ENCODE data around the gene DCLK1.

DNA sequence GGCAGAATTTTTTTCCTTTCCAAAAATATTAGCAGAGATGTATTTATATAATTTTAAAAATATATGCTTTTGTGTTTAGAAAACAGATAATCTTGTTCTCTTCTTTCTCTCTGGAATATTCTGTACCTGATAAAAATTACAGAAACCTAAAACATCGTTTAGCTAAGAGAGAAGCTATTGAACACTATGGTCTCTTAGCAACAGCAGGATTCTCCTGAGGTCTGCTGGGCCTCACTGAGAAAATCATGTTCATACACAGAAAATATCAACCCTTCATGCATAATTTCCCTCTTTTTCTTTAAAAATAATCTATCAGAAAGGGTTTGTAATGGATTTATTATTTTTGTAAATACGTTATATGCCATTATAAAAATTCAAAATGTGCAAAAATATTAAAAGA, 242.2 kb downstream of the DCLK1 start:
- TF ChIP-seq POLR2AphosphoS5 (IDR thresholded peaks at IDR 0.05): no peak
- TF ChIP-seq, protein P1, sequence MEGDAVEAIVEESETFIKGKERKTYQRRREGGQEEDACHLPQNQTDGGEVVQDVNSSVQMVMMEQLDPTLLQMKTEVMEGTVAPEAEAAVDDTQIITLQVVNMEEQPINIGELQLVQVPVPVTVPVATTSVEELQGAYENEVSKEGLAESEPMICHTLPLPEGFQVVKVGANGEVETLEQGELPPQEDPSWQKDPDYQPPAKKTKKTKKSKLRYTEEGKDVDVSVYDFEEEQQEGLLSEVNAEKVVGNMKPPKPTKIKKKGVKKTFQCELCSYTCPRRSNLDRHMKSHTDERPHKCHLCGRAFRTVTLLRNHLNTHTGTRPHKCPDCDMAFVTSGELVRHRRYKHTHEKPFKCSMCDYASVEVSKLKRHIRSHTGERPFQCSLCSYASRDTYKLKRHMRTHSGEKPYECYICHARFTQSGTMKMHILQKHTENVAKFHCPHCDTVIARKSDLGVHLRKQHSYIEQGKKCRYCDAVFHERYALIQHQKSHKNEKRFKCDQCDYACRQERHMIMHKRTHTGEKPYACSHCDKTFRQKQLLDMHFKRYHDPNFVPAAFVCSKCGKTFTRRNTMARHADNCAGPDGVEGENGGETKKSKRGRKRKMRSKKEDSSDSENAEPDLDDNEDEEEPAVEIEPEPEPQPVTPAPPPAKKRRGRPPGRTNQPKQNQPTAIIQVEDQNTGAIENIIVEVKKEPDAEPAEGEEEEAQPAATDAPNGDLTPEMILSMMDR (IDR thresholded peaks at IDR 0.05): no peak
- TF ChIP-seq POLR2A (IDR thresholded peaks at IDR 0.05; ENCODE audit: low read depth): no peak
- no peak for TF ChIP-seq EP300 (IDR thresholded peaks at IDR 0.05)

All from esophagus muscularis mucosa (tissue), 4 donors.